T-helper 2 cell treated with Interferon-gamma antibody and Interleukin-4, amounts not matched to agents 100 ng/mL and 5 ng/mL, for 36 hours (primary cell): ENCODE measurements around the gene GRK2. TPM values are rescaled to one million over a fixed set of nuclear protein-coding genes. Genes with fewer than 3 reads are reported as not detected.

Experiments
- intact Hi-C: fragments of 100-400 bp; cut with micrococcal nuclease; formaldehyde crosslinking; loops from one replicate; pipeline ENCODE4 v1.15.1; 2023
- total RNA-seq: library from RNA; stranded (reverse); gene quantifications from 2 replicates; pipeline ENCODE4 v1.2.3, GENCODE V29; 2022

GRK2 gene
- total RNA-seq, 1 donor from 2014 or later: 315 TPM

GRCh38 chr11:67269401-67270255, 3.4 kb downstream of the GRK2 start:
- intact Hi-C loops: no loop called here

- intact Hi-C loops: no loop called here
Observed at GRCh38 chr11:67270256-67271204, 4.3 kb downstream of the GRK2 start.

GRCh38 chr11:67271205-67271540, 4.9 kb downstream of the GRK2 start:
- intact Hi-C loops: no loop called here

DNA sequence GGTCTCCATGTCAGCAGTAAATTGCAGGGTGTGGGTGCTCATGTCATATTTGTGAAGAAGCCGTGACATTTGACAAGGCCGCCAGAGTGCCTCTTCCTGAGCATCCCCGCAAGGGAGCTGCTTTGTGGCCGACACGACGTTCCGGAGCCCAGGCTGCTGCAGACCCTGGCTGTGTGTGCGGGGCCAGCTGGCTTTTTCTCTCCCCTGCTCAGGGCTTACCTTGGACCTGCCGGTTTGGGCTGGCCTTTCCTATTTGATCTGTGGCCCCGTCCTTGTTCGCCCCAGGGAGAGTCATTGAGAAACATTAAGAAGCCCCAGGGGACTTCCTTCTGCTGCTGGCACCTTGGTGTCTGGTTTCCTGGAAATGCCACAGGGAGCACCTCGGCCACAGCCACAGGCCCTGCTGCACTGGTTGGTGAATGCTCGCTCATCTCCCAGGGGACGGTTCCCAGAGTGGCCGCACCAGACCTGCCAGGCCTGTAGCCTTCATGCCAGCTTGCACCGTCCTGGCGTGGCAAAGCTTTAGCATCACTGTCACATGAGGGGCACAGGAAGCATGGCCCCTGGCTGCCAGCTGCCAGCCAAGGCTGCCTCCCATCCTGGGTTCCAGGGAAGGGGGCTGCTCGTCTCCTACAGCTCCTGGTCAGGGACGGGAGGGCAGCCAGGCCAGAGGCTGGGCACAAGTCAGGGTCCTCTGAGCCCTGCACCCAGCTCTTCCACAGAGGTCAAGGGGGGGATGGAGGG, 5.4 kb downstream of the GRK2 start:
- intact Hi-C loops: no loop called here

DNA sequence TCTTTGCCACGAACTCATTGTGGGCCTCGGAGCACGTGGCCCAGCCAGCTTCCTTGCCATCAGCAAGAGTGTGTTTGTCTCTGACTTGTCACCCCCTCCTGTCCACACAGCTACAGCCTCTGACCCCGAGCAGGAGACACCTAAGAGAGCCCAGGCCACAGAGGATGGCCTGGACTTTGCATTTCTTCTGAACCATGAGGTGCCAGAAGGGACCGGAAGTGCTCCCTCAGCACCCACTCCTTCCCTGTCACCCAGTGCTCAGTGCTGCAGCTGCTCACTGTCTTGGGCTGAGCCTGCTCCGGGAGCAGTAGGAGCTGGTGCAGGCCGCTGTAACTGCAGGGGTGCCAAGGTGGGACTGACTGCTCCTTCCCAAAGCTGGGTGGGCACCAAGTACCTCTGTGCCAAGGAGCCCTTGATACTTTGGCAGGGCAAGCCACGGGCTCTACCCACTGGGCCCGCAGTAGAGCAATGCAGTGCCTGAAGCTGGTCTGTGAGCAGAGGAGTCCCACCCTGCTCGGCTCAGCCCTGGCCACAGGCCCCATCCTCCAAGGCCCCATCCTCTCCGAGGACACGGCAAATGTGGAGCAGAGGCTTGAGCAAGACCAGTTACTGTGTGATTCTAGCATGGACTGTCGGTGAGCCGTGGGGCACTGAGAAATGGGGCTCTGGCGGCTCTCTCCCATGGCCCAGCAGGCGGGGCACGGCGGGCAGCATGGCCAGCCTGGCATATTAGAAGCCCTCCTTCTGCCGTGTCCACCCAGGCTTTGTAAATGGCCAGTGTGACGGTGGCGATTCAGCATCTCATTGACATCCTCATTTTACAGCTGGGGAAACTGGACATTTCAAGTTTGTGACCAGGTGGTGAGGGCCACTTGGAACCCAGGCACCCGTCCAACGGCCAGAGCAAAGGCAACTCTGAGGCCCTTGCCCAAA, 6.3 kb downstream of the GRK2 start:
- intact Hi-C loops: no loop called here

DNA sequence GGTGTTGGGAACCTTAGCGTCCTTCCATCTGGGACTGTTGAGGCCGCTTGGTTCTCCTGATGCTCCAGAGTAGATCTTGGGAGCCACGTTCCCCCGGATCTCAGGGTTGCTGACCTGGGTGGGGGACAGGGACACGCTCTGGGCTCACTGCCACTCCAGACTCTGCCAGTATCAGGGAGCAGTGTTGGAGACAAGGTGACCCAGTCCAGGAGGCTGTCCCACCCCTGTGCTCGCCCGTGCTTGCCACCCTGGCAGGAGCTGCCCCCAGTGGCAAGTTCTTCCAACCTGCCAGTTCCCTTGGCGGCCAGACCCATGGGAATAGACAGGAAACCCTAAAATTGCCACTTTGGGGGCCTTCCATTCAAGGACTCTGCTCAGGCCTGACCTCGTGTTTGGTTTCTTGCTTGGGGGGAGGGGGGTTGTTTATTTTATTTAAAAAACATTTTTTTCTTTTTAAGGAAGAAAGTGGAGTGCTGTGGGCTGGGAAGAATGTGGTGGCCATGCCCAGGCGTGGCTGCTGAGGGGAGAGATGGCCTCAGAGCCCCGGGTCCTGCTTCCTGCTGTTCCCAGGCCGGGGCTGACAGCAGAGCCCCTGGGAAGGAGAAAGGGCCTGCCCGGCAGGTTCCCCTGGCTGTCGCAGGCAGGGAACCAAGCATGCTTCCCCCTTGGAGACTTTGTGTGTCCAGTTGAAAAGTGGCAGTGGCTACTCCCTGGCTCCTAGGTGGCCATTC, 7.2 kb downstream of the GRK2 start:
- intact Hi-C loops: no loop called here

- intact Hi-C loops: loop anchor here (5.0 kb wide), 1 partner anchor 33 kb away; no protein-coding TSS in a partner anchor
Observed at GRCh38 chr11:67274768-67275605, 8.7 kb downstream of the GRK2 start.

GRCh38 chr11:67275606-67276409, 9.5 kb downstream of the GRK2 start:
- intact Hi-C loops: loop anchor here (5.0 kb wide), 1 partner anchor 34 kb away; no protein-coding TSS in a partner anchor

DNA sequence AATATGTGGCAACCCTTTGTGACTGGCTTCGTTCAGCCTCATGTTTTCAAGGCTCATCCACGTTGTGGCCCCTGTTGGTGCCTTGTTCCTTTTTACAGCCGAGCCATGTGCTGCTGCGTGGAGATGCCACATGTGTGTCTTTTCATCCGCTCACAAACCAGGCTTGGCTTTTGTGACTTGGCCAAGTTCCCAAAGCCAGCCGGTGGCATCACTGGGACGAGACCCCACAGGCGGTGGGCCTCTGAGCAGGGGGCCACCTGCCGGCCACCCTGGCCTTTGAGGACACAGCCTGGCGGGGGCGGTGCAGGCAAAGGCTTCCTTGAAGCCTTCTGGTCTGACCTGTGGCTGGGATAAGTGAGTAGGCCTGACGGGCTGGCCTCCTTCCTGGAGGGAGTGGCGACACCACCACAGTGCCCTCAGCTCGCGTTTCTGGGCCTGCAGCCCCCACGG, 10.5 kb downstream of the GRK2 start:
- intact Hi-C loops: loop anchor here (1.0 to 5.0 kb wide), 3 partner anchors 9 to 35 kb away; no protein-coding TSS in a partner anchor

DNA sequence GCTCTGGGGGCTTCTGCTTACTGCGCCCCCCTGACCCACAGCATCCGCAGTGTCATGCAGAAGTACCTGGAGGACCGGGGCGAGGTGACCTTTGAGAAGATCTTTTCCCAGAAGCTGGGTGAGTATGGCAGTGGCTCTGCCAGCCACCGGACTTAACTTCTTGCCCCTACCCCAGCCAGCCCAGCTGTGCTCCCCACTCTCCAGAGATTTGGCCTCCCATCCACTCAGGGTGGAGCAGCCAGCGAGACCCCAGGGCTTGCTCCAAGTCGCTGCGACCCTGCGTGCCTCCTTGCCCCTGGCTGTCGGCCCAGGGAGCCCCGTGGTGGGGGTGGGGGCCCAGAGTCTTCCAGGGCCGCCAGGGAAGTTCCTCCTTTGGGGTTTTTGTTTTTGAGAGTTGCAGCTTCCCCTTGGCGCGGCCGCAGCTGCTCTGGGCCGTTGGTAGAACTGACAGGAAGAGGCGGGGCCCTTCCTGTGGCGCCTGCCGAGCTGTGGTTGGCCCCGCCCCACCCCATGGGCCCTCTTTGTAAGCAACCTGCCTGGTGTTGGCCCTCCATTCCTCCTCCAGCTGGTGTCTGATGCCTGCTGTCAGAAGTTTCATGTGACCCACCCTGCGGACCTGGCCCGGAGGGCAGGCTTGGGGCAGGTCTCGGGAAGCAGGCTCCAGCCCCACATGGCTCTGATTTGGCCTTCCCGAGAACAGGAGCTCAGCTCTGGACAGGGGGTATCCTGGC, 11.1 kb downstream of the GRK2 start:
- intact Hi-C loops: loop anchor here (1.0 to 5.0 kb wide), 3 partner anchors 9 to 35 kb away; no protein-coding TSS in a partner anchor

DNA sequence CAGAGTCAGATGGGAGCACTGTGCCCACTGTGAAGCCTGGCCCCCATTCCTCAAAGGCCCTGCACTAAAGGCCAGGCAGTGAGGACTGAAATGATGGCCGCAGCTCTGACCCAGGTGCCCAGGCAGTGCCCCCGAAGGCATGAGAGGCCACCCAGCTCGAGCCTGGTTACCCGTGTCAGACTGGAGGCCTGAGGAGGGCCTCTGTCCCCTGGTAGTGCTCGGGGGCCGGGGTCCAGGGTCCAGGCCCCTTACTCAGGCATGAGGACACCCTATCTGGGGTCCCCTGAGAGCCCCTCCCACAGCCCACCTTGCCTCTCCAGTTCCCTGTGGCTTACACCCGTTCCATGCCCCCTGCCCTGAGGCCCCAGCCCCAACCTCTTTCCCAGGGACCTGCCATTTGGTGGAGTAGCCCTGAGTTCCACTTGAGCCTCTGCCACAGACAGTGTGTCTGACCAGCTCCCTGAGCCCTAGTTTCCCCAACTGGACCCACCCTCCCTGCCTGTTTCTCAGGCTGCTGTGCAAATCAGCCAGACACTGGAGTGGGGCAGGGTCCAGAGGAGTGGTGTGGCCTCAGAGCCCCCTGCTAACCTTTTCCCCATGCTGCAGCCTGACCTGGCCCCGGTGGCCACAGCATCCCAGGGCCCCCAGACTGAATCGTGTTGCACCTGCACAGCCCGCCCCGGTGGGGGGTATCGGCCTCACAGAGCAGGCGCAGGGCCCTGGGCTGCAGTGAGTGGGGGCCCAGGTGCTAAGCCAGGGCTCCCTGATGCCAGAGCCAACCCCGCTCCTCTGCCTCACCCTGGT, 12.1 kb downstream of the GRK2 start:
- intact Hi-C loops: loop anchor here (5.0 kb wide), 1 partner anchor 36 kb away; no protein-coding TSS in a partner anchor

DNA sequence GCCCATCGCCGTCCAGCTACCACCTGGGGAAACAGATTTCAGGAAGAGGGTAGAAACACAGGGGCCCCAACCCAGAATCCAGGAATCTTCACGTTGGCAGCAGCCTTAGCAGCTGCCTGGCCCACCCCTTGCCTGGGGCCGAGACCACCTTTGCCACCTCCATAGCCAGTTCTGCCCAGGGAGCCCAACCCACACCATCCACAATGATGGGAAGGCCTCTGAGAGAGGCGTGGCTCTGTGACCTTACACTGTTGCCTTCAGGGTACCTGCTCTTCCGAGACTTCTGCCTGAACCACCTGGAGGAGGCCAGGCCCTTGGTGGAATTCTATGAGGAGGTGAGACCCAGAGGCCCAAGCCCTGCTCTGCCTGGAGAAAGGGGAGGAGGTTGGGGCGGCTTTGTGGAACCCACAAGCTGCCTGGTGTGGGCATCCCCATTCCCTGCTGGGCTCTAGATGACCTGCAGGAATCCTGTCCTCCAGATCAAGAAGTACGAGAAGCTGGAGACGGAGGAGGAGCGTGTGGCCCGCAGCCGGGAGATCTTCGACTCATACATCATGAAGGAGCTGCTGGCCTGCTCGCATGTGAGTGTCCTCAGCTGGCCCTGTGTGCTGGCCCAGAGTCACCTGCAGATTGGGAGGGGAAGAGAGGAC, 12.8 kb downstream of the GRK2 start:
- intact Hi-C loops: loop anchor here (5.0 kb wide), 1 partner anchor 37 kb away; no protein-coding TSS in a partner anchor

GRCh38 chr11:67279589-67280340, 13.5 kb downstream of the GRK2 start:
- intact Hi-C loops: loop anchor here (5.0 kb wide), 1 partner anchor 37 kb away; no protein-coding TSS in a partner anchor

DNA sequence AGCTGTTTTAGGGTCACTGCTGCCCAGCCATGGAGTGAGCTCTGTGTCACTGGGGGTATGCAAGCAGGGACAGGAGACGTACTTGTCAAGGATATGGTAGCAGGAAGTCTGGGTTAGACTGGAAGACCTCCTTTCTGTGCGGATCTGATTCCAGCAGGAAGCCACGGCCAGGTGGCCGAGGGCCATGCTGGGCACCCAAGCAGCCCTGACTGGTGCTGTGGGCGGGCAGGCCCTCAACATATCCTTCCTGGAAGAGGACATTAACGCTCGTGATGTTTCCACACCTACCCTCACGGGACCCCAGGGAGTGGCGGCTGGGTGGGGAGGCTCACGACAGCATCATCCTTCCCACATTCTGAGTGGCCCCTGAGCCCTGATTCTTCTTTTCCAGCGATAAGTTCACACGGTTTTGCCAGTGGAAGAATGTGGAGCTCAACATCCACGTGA, 14.1 kb downstream of the GRK2 start:
- intact Hi-C loops: no loop called here
